Ovary (tissue), 1 donor: ENCODE measurements around the gene ATAD3C.

ENCODE experiments used
- EP300 ChIP-seq: sonication (generic); formaldehyde crosslinking; IDR thresholded peaks from one replicate; pipeline ENCODE4 v1.6.1; 2017; ENCODE audit warnings: antibody characterized with exemption
- POLR2A ChIP-seq: fragments of 450-650 bp; IDR thresholded peaks from one replicate; pipeline ENCODE4 v1.6.1; 2017; ENCODE audit warnings: antibody characterized with exemption, mild to moderate bottlenecking, moderate library complexity

GRCh38 chr1:1424707-1425106 lies 24.8 kb upstream of the ATAD3C start:
- TF ChIP-seq EP300 = no peak
- TF ChIP-seq POLR2A = no peak
